GM12873 (cell line): Measurements from ENCODE around the gene RBFOX1.

ENCODE experiments used
- TF ChIP-seq, protein P1 (sequence below): IDR thresholded peaks from 2 replicates; pipeline ENCODE4 v1.5.1; 2012; ENCODE audit warnings: low read depth, mild to moderate bottlenecking, moderate library complexity, low read length, control low read depth; ENCODE audit not compliant: insufficient read depth; ENCODE audit errors: missing control alignments

Gene RBFOX1

DNA sequence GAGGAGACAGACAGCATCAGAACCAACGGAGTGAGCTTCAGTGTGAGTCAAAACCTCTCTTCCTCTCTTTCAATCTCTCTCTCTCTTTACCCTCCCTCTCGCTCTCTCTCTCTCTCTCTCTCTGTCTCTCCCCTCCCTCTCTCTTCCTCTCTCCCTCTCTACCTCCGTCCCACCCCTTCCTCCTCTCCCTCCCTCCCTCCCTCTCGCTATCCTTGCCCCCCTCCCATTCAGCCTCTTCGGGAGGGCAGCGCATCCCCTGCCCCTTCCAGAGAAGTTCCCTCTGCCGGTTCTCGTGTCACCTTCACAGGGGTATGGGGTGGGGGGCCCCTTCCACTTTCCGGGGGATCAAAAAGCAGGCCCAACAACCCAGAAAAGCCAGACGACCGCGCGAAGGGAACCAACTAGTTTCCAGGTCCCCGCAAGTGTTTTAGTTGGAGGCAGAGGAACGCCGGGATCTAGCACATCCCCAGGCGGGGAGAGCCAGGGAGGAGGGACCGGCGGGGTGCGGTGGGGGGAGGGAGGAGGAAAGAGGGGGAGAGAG, 28.9 kb upstream of the RBFOX1 start:
- TF ChIP-seq, protein P1, sequence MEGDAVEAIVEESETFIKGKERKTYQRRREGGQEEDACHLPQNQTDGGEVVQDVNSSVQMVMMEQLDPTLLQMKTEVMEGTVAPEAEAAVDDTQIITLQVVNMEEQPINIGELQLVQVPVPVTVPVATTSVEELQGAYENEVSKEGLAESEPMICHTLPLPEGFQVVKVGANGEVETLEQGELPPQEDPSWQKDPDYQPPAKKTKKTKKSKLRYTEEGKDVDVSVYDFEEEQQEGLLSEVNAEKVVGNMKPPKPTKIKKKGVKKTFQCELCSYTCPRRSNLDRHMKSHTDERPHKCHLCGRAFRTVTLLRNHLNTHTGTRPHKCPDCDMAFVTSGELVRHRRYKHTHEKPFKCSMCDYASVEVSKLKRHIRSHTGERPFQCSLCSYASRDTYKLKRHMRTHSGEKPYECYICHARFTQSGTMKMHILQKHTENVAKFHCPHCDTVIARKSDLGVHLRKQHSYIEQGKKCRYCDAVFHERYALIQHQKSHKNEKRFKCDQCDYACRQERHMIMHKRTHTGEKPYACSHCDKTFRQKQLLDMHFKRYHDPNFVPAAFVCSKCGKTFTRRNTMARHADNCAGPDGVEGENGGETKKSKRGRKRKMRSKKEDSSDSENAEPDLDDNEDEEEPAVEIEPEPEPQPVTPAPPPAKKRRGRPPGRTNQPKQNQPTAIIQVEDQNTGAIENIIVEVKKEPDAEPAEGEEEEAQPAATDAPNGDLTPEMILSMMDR, result no peak

DNA sequence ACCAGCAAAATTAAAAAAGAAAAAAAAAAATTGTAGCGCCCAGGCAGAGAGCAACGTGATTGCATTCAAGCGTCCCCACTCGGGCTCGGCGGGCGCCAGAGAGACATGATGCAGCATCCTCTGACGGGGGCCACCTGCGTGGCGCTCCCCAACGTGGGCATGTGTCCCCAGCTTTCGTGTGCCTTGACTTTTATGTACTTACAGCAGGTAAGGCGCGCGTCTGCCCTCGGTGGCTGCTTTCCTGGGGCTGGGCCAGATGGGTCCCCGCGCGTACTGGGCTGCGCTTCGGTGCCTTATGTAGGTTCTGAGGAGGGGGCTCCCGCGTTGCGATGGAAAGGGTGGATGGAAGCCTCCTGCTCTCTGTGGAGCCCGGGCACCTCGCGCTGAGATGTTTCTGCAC, 28.4 kb upstream of the RBFOX1 start:
- TF ChIP-seq, protein P1, result no peak

DNA sequence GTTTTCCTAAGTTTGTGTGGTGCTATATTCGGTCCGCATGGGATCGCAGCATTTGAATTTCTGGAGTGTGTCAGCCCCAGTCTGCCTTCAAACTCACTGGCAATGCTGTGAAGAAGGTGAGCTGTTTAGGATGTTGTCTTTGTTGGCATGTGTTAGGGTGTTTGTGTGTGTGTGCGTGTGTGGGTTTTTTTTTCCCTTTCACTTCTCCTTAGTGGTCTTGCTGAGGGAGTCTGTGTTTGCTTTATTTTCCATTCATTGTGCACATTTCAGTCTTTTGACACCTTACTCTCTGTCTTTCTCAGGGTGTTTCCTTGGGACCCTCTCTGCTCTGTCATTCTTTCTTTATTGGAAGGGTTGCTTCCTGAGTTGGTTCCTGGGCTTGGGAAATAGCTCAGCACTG, 27.7 kb upstream of the RBFOX1 start:
- TF ChIP-seq, protein P1, result no peak

DNA sequence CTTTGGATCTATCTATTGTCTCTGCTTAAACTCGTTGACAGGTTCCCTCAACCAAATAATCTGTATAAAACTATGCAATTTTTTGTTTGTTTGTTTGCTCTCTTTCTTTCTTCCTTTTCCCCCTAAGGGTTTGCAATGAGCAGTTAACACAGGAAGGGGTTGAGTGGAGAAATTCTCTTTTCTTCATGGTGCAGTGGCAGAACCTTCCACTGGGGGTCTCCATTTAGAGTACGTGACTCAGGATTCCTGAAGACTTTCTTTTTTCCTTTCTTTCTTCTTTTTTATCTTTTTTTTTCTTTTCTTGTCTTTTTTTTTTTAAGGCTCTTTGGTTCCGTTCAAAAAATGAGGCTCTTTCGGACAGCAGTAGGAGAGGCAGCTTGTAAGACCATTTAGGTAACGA, 19.5 kb upstream of the RBFOX1 start:
- TF ChIP-seq, protein P1, result peak; percentile 21

DNA sequence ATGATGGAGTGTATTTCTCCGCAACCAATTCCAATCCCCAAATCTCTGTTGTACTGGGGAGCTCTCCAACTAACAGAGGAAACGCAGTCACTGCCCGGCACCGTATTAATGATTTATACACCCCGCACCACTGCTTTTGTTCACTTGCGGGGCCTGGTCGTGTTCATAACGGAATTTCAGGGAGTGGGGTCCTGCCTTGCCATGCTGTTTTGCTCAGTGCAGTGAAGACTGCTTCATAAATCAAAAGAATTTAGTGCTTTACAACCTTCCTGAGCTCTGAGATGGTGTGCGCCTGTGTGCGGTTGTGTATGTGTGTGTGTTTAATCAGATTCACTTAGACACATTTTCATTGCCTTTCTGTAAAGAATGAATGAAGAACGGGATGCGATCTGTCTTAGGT, 18.5 kb upstream of the RBFOX1 start:
- TF ChIP-seq, protein P1, result no peak

DNA sequence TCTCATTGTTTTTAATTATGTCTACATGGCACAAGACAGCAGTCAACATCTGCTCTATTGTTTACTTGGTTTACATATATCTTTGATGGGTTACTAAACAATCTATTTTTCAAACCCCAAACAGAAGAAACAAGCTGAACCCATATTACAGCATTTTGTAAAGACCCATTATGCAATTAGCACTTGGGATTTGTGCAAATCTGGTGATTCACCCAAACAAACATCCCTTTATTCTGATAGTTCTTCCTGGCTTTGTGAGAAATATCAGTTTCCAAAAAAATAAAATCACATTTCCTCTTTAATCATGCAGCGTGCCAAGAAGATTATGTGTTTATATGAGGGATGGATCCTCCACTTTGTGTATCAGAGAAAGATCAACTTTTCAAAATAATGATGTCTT, 16.8 kb upstream of the RBFOX1 start:
- TF ChIP-seq, protein P1, result no peak

DNA sequence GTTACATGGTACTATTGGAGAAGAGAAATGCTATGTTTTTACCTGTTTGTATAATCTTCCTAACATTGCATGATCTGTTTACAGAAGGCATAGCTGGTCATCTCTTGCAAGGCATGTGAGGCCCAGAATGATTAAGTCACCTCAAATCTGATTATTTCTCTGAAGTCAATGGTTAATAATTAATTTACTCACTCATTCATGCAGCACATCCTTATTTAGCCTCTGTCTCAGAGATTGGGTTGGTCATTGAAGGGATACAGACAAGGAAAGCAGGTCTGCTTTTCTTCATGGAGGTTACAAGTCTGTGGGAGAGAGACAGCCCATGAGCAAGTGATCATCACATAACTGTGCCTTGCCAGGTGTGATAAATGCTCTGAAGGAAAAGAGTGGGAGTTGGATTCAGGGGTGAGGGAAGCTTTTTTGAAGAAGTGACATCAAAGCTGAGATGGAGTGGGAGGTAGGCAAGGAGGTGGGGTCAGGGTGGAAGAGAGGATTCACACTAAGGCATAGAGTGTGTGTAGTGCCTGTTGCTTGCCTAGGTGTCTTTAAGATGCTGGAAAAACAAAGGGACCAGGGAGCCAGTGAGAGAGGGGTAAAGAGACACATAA, 16.3 kb upstream of the RBFOX1 start:
- TF ChIP-seq, protein P1, result no peak
